Endodermal cell (in vitro differentiated cells): ENCODE results near the gene ZSCAN5A. TPM values are rescaled to one million over a fixed set of nuclear protein-coding genes. Genes with fewer than 3 reads are reported as not detected.
"Not testable (repeated sequence)": the region's sequence is repeated elsewhere in the genome, so short reads cannot be mapped to it uniquely, and the experiment has no call there.

Source experiments
- DNase-seq: peaks from one replicate; pipeline ENCODE4 v3.0.0-alpha.2; 2017
- H3K27ac ChIP-seq: 2 replicates; pipeline ENCODE4 v1.5.1; 2013; ENCODE audit warnings: mild to moderate bottlenecking, low read depth, low read length, moderate library complexity
- H3K27me3 ChIP-seq: 2 replicates; pipeline ENCODE4 v1.6.1; 2013; ENCODE audit warnings: mild to moderate bottlenecking, low read length, moderate library complexity; ENCODE audit not compliant: insufficient read depth, control insufficient read depth, poor library complexity, severe bottlenecking
- H3K36me3 ChIP-seq: 2 replicates; pipeline ENCODE4 v1.7.0; 2013; ENCODE audit warnings: mild to moderate bottlenecking, low read length, moderate library complexity; ENCODE audit not compliant: control insufficient read depth, insufficient read depth
- H3K4me1 ChIP-seq: one replicate; pipeline ENCODE4 v1.7.0; 2013; ENCODE audit warnings: low read length; ENCODE audit not compliant: control insufficient read depth, insufficient read depth
- H3K4me3 ChIP-seq: 2 replicates; pipeline ENCODE4 v1.5.1; 2013; ENCODE audit warnings: mild to moderate bottlenecking, low read length, moderate library complexity
- H3K9ac ChIP-seq: 2 replicates; pipeline ENCODE4 v1.6.1; 2013; ENCODE audit warnings: mild to moderate bottlenecking, low read length, moderate library complexity; ENCODE audit not compliant: poor library complexity, severe bottlenecking; ENCODE audit errors: extremely low read depth
- H3K9me3 ChIP-seq: 2 replicates; pipeline ENCODE4 v1.6.1; 2013; ENCODE audit warnings: mild to moderate bottlenecking, low read length, moderate library complexity; ENCODE audit not compliant: control insufficient read depth
- H3K27ac Mint-ChIP-seq: 2 replicates; pipeline ENCODE4 v1.8.0; 2020; ENCODE audit warnings: mixed read lengths
- H3K27me3 Mint-ChIP-seq: 2 replicates; pipeline ENCODE4 v1.8.0; 2021; ENCODE audit warnings: mild to moderate bottlenecking, mixed read lengths; ENCODE audit not compliant: insufficient read depth
- H3K36me3 Mint-ChIP-seq: 2 replicates; pipeline ENCODE4 v1.8.0; 2020; ENCODE audit warnings: low read depth, mixed read lengths
- H3K4me1 Mint-ChIP-seq: 2 replicates; pipeline ENCODE4 v1.8.0; 2020; ENCODE audit warnings: mixed read lengths
- H3K4me3 Mint-ChIP-seq: 2 replicates; pipeline ENCODE4 v1.8.0; 2020; ENCODE audit warnings: mild to moderate bottlenecking, moderate library complexity, mixed read lengths
- H3K9me3 Mint-ChIP-seq: 2 replicates; pipeline ENCODE4 v1.8.0; 2020; ENCODE audit warnings: mild to moderate bottlenecking, mixed read lengths
- WGBS, 2 experiments: methylation state at CpG; one replicate each; pipeline versions ENCODE4 v1.1.5 to v1.1.7; 2013; ENCODE audit warnings: missing lambda C conversion rate in 2 of 2, mixed read lengths in 1 of 2; ENCODE audit not compliant: insufficient coverage in 1 of 2, insufficient read length in 1 of 2; 5-methylcytosine and 5-hydroxymethylcytosine counted together
- total RNA-seq, 2 donors: library from RNA; stranded (reverse); fragmentation: NEBNext Ultra II Directional in 1 of 2; extraction: Animal tissue kit (Norgen Biotek cat#: 25700) in 1 of 2; gene quantifications; 2 replicates in 1 of 2; 3 replicates in 1 of 2; pipeline ENCODE4 v1.2.1, GENCODE V29; 2021
- TF ChIP-seq, protein P1 (sequence below): fragments of 200-600 bp; sonication (generic); conservative IDR thresholded peaks from 2 replicates; pipeline ENCODE4 v1.5.0; 2021; ENCODE audit warnings: antibody characterized with exemption, mild to moderate bottlenecking

Gene ZSCAN5A
- total RNA-seq, 2 donors from 2014 or later = 11.9 to 20.8 TPM

DNA sequence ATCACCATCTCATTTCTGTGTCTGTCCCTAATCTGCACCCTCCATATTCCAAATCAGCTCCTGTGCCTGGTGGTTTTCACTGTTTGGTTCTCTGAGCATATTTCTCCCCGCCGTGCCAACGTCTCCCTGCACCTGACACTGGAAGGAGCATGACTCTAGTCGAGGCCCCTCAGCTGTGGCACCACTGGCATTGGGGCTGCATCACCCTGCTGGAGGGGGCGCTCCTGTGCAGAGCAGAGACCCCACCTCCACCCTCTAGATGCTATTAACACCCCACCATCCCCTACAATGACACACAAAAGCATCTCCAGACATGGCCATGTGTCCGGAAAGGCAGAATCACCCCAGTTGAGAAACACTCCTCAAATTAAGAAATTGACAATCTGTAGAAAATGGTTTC lies 91.7 kb downstream of the ZSCAN5A start:
- TF ChIP-seq, protein P1, sequence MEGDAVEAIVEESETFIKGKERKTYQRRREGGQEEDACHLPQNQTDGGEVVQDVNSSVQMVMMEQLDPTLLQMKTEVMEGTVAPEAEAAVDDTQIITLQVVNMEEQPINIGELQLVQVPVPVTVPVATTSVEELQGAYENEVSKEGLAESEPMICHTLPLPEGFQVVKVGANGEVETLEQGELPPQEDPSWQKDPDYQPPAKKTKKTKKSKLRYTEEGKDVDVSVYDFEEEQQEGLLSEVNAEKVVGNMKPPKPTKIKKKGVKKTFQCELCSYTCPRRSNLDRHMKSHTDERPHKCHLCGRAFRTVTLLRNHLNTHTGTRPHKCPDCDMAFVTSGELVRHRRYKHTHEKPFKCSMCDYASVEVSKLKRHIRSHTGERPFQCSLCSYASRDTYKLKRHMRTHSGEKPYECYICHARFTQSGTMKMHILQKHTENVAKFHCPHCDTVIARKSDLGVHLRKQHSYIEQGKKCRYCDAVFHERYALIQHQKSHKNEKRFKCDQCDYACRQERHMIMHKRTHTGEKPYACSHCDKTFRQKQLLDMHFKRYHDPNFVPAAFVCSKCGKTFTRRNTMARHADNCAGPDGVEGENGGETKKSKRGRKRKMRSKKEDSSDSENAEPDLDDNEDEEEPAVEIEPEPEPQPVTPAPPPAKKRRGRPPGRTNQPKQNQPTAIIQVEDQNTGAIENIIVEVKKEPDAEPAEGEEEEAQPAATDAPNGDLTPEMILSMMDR = peak; percentile 28
- Histone ChIP-seq H3K36me3 (no peaks in the 10 kb centered on the region), H3K27ac (no peak overlapping the region), H3K27me3 (no peaks in the 10 kb centered on the region), H3K9ac (no peak overlapping the region), H3K4me3 (no peak overlapping the region), H3K4me1 (no peaks in the 10 kb centered on the region), H3K9me3 (no peaks in the 10 kb centered on the region)
- Mint-ChIP-seq H3K4me1 (no peaks in the 10 kb centered on the region), H3K27ac (no peak overlapping the region), H3K4me3 (no peak overlapping the region), H3K27me3 (peaks cover 12% of the 10 kb centered on the region), H3K9me3 (no peaks in the 10 kb centered on the region), H3K36me3 (peaks cover 28% of the 10 kb centered on the region)
- DNase-seq = no peak
- 83 to 100% methylated on average over 3 to 6 of the region's 6 CpGs for WGBS, 2 experiments

DNA sequence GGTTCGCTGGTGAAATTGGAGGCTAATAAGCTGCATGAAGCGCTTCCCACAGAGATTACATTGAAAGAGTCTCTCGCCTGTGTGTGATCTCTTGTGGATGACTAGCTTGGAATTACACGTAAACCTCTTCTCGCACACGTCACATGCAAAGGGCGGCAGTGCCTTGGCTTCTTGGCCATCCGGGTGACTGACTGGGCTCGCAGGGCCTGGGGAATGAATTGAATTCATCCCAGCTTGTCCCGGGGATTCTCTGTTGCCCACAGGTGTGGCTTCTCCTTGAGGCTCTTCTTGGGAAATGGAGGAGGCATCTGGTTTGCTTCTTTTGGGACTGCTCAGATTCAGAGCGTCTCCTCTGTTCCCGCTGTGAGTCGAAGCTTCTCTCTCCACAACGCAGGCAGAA lies 92.8 kb downstream of the ZSCAN5A start:
- H3K27ac ChIP-seq = no peak overlapping the region
- no peak overlapping the region for H3K4me3 ChIP-seq
- DNase-seq = no peak
- Mint-ChIP-seq H3K4me1 (peaks cover 2% of the 10 kb centered on the region), H3K9me3 (no peaks in the 10 kb centered on the region), H3K4me3 (no peak overlapping the region), H3K36me3 (peaks cover 28% of the 10 kb centered on the region), H3K27ac (no peak overlapping the region), H3K27me3 (peaks cover 17% of the 10 kb centered on the region)
- no peaks in the 10 kb centered on the region for H3K9me3 ChIP-seq
- H3K36me3 ChIP-seq = no peaks in the 10 kb centered on the region
- H3K27me3 ChIP-seq = no peaks in the 10 kb centered on the region
- no peak overlapping the region for H3K9ac ChIP-seq
- no peaks in the 10 kb centered on the region for H3K4me1 ChIP-seq
- WGBS, 2 experiments = 94 to 98% methylated on average over 13 to 14 of the region's 14 CpGs
- TF ChIP-seq, protein P1 = peak; percentile 48

DNA sequence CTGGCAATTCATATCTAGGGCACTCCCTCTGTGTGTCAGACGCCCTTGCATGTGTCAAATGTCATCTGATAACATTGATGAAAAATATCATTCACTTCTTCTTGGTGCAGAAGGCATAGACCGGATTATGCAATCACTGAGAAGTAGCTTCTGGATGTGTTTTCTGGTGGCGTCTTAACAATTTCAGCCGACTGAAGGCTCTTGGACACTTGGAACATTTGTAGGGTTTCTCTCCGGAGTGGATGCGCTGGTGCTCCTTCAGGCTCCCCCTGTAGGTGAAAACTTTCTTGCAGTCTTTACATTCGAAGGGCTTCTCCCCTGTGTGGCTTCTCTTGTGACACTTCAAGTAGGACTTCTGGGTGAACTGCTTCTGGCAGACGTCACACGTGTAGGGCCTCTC lies 93.2 kb downstream of the ZSCAN5A start:
- not testable (repeated sequence) for H3K9me3 Mint-ChIP-seq, H3K4me3 ChIP-seq, H3K9ac ChIP-seq, H3K9me3 ChIP-seq, H3K27ac ChIP-seq, H3K27ac Mint-ChIP-seq, H3K4me1 ChIP-seq, H3K27me3 ChIP-seq, H3K4me3 Mint-ChIP-seq, H3K36me3 ChIP-seq, H3K4me1 Mint-ChIP-seq
- TF ChIP-seq, protein P1 = peak; percentile 81
- peaks cover 28% of the 10 kb centered on the region for H3K36me3 Mint-ChIP-seq
- H3K27me3 Mint-ChIP-seq = peaks cover 19% of the 10 kb centered on the region
- DNase-seq = peak; percentile 62
- WGBS, 2 experiments = 74% methylated on average over 9 of the region's 9 CpGs
